HepG2 (cell line): ENCODE results near the gene ZNF608.

Experiments
- CTCF ChIP-seq: sonication (generic); formaldehyde crosslinking; IDR thresholded peaks from 2 replicates; pipeline ENCODE4 v1.5.0; 2020; ENCODE audit warnings: mild to moderate bottlenecking, missing genetic modification reagents, moderate library complexity
- FOXA1 ChIP-seq, 2 experiments: fragments of 450-650 bp in 1 of 2; sonication (generic) in 1 of 2; formaldehyde crosslinking in 1 of 2; IDR thresholded peaks; 2 replicates each; pipeline versions ENCODE4 v1.4.0 to v1.6.1; 2016 to 2020; ENCODE audit warnings: missing genetic modification reagents in 1 of 2
- MAFG ChIP-seq: sonication (generic); formaldehyde crosslinking; IDR thresholded peaks from 2 replicates; pipeline ENCODE4 v1.5.1; 2020; ENCODE audit warnings: mild to moderate bottlenecking, missing genetic modification reagents
- MYNN ChIP-seq: sonication (generic); formaldehyde crosslinking; IDR thresholded peaks from 2 replicates; pipeline ENCODE4 v1.4.0; 2020; ENCODE audit warnings: mild to moderate bottlenecking, low read depth, missing genetic modification reagents
- NR3C1 ChIP-seq: sonication (generic); formaldehyde crosslinking; IDR thresholded peaks from 2 replicates; pipeline ENCODE4 v1.4.0; 2020; ENCODE audit warnings: missing genetic modification reagents
- PAWR ChIP-seq: sonication (generic); formaldehyde crosslinking; IDR thresholded peaks from 2 replicates; pipeline ENCODE4 v1.4.0; 2020; ENCODE audit warnings: missing genetic modification reagents, mild to moderate bottlenecking, borderline replicate concordance
- POLR2A ChIP-seq, 2 experiments: IDR thresholded peaks; 2 replicates each; pipeline ENCODE4 v1.6.1; 2011; ENCODE audit warnings: low read depth in 2 of 2, low read length in 2 of 2, mild to moderate bottlenecking in 1 of 2, moderate library complexity in 1 of 2; ENCODE audit not compliant: insufficient read depth in 1 of 2
- POLR2AphosphoS5 ChIP-seq: IDR thresholded peaks from 2 replicates; pipeline ENCODE4 v1.6.1; 2012; ENCODE audit warnings: low read depth, low read length
- PREB ChIP-seq: sonication (generic); formaldehyde crosslinking; IDR thresholded peaks from 2 replicates; pipeline ENCODE4 v1.4.0; 2020; ENCODE audit warnings: missing genetic modification reagents
- RAD21 ChIP-seq: fragments of 450-650 bp; formaldehyde crosslinking; IDR thresholded peaks from 2 replicates; pipeline ENCODE4 v1.5.0; 2020; ENCODE audit warnings: mild to moderate bottlenecking
- RARG ChIP-seq: sonication (generic); formaldehyde crosslinking; IDR thresholded peaks from 2 replicates; pipeline ENCODE4 v1.4.0; 2020; ENCODE audit warnings: low read depth, mild to moderate bottlenecking, missing genetic modification reagents
- TP53 ChIP-seq: sonication (generic); formaldehyde crosslinking; conservative IDR thresholded peaks from 2 replicates; pipeline ENCODE4 v1.4.0; 2020; ENCODE audit warnings: missing genetic modification reagents
- ZBTB20 ChIP-seq: sonication (generic); formaldehyde crosslinking; IDR thresholded peaks from 2 replicates; pipeline ENCODE4 v1.8.1; 2023; ENCODE audit warnings: missing genetic modification reagents, low read depth, mild to moderate bottlenecking, borderline replicate concordance
- ZBTB21 ChIP-seq: sonication (generic); formaldehyde crosslinking; IDR thresholded peaks from 2 replicates; pipeline ENCODE4 v1.4.0; 2020; ENCODE audit warnings: missing genetic modification reagents

GRCh38 chr5:124719113-124719967, 27.1 kb downstream of the ZNF608 start:
- no peak for TF ChIP-seq ZBTB21
- no peak for TF ChIP-seq TP53 (CRISPR knock-in tag)
- no peak for TF ChIP-seq POLR2A (IDR thresholded peaks at IDR 0.05; ENCODE audit: insufficient read depth in 1 of 2, low read depth in 2 of 2, low read length in 2 of 2)
- no peak for TF ChIP-seq CTCF (CRISPR knock-in tag)
- TF ChIP-seq FOXA1 (IDR thresholded peaks at IDR 0.05): no peak
- no peak for TF ChIP-seq FOXA1 (CRISPR knock-in tag; IDR thresholded peaks at IDR 0.05)
- TF ChIP-seq PREB (CRISPR knock-in tag): no peak
- no peak for TF ChIP-seq PAWR (CRISPR knock-in tag)
- no peak for TF ChIP-seq MAFG (CRISPR knock-in tag)
- TF ChIP-seq RAD21 (CRISPR knock-in tag): no peak
- TF ChIP-seq ZBTB20 (CRISPR knock-in tag): no peak
- TF ChIP-seq RARG (CRISPR knock-in tag): no peak
- no peak for TF ChIP-seq POLR2AphosphoS5
- no peak for TF ChIP-seq NR3C1
- no peak for TF ChIP-seq MYNN (CRISPR knock-in tag)
